Activated CD4-positive, alpha-beta T cell treated with anti-CD3 and anti-CD28 coated beads, Interleukin-2, amount 50 U/mL, for 16 hours (primary cell): ENCODE data around the gene RPL36.

Source experiments
- DNase-seq: peaks from one replicate; pipeline ENCODE4 v3.0.0-alpha.2; 2020

RPL36 gene

DNA sequence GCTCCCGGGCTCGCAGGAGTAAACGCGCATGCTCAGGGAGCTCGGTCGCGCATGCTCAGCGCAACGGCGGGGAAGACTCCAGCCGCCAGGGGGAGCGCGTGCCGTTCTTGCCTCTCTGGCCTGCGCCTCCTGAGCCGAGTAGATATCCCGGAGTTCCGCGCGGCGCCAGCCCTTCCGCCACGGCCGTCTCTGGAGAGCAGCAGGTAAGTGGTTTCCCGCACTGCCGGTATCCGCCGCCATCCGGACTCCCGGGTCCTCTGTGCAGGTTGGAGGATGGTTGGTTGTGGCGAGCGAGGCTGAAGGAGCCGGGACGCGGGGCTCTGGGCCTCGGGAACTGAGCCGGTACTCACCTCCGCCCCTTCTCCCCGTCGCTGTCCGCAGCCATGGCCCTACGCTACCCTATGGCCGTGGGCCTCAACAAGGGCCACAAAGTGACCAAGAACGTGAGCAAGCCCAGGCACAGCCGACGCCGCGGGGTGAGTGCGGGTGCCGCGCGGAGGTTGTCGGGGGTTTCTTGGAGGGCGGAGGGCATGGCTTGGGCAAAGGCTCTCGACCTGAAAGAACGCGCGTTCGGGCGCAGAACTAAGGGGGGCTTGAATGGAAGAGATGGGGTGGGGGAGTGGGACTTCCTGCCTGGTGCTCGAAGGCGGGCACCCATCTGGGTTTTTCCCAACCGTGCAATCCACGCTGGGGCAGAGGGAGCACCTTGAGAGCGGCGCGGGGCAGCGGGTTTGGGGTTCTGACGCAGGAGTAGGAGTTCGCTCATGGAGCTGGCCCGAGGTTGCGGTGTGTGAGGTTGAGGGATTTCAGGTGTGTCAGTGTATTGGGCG is at the start of gene RPL36:
Gene RPL36 (plus strand): TSS at position 171 of the 830 bp plus-strand sequence. CDS start 213 bp downstream, at position 384.
- peak; percentile 99 for DNase-seq

DNA sequence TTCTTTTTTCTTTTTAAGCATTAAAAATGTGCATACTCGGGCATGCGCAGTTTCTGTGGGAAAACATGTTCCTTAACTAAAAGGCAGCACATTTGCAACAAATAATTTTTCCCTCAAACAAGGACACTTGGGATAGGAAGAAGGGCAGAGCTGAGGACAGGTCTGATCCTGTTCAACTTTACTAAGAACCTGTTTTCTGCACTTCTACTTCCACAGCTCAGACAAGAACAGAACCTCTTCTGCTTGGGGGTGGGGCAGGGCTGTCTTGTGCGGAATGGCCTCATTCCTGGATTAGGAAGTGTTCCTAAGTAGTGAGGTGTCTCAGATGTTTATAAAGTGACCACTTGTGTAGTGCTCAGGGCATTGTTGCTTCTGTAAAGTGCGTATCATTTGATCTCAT is 48.9 kb upstream of the RPL36 start:
- DNase-seq: no peak

DNA sequence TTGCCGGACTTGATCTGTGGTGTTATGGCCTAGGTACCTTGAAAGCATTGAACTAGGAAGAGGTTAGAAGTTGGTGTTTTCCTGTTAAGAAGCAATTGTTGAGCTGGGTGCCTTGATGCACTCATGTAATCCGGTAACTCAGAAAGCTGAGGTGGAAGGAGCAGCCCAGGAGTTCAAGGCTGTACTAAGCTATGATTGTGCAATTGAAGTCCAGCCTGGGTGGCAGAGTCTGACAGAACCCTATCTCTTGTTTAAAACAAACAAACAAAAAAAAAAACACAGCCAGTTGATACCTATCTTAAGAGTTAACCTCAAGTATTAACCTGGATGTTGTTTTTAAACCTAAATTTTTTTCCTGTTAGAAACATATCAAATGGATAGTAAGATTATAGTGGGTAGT is 47.9 kb upstream of the RPL36 start:
- no peak for DNase-seq

DNA sequence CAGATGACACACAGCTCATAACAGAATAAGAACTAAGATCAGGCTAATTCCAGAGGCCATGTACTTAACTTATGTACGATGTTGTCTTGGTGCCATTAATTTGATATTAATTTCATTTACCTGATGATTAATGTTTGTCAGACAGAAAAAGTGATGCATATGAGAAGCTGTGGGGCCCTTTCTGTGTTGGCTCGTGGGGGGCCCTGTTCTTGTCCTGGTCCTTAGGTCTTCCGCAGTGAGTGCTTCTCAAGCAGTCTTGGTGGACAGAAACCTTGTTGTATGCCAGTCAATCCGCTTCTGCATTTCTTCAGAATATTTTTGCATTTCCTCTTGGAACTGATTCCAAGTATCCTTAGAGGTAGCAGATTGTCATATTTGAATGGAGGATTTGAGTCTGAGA is 47.0 kb upstream of the RPL36 start:
- DNase-seq: no peak

DNA sequence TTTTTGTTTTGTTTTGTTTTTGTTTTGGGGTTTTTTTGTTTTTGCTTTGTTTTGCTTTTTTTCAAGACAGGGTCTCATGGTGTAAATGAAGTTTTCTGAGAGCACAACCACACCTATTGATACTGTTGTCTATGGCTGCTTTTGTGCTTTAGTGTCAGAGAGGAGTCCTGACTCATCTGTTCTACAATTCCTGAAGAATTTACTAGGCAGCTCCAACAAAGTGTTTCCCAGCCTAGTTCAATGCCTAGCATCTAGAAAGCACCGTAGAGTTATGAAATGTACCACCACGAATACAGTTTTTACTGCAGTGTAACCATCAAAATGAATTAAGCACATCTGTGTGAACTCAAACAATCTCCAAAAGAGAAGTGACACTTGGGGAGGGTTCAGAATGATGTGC is 46.1 kb upstream of the RPL36 start:
- no peak for DNase-seq

DNA sequence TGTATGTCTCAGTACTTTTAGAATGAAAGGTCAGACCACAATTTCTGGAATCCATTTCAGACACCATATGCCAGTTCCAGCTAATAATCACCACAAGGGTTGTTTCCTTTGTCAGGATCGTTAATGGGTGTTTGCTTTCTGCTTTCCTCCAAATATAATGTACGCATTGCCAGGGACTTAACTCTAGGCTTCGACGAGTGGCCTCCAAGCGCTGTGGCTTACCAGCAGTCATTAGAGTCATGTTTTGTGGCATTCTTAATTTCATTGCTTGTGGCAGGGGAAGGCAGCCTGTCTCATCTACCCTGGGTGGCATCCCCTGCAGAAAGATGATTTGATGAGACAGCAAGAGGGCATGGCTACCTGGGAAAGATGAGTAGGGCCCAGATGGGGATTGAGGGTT is 44.7 kb upstream of the RPL36 start:
- no peak for DNase-seq

DNA sequence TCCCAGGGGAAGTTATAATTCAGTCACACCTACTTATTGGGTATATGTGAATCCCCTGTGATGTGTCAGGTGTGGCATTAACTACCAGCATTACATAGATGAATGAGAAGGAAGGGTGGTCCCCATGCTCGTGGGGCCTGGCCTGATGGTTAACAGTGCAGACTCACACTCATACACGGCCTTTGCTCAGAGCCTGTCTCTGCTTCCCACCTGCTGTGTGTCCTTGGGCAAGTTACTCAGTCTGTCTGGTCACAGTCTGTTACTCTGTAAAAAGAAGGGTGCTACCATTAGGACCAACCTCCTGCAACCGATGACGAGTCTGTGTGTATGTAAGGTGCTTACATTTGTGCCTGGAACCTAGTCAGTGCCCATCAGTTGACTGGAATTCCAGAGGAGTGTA is 43.4 kb upstream of the RPL36 start:
- no peak for DNase-seq

DNA sequence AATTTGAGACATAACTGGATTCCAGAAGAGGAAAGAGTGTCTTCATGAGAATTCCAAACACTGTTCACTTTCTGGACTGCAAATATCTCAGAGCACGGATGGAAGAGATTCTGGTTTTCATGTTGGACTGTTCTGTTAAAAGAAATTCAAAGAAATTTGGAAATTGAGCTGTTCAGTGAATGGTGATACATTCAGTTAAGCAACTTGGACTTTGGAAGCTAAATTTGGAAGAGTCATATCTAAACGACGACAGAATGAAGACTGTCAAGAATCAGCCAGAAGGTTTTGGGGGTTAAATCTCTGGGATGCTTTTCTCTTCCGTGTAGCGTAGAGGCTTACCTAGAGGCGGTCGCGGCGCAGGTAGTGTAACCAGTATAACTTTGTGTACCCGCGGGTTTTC is 41.6 kb upstream of the RPL36 start:
- DNase-seq: no peak

DNA sequence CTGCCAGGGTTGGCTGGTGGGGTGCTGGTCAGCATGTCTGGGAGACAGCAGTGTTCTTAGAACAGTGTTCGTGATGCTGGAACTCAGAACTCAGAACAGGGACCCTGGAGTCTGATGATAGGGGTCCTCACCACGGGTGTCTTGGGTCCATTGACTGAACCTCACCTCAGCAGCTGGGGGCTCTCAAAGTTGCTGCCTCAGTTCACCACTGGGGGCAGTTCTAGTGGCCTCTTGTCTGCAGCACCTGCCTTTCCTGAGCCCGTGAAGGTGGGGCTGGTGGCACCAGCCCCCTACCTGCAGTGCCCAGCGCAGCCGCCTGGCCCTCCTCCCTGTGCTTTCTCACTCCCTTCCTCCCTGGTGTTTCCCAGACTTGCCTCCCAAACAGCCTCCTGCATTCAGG is 38.7 kb upstream of the RPL36 start:
- no peak for DNase-seq

DNA sequence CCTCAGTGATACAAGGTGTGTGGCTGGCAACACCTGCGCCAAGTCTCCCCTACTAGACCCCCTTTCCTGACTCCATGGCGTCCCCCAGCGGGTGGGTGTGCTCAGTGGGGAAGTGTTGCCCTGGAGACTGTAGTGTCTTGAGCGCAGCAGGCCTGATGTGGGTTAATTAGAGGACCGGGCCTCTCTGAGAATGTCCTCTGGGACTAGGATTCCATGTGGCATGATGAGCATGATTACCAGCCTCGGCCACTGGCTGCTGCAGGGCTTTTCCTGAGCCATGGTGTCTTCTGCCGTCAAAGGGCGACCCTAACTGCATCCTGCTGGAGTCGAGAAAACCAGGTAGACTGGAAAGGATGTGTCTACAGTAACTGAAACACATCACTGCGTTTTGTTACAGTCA is 37.8 kb upstream of the RPL36 start:
- DNase-seq: no peak

DNA sequence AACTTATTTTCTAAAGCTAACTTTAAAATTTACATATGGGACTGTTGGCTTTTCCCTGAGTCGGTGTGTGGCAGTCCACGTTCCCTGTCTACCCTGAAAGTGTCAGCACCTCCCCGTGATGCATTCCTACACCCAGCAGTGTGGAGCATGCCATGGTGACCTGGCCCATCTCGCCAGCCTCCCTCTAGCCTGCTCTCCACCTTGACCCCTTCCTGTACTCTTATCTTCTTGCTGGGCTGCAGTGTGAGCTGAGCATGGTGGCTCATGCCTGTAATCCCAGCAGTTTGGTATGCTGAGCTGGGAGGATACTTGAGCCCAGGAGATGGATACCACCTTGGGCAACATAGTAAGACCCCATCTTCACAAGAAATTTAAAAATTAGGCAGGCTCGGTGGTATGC is 35.2 kb upstream of the RPL36 start:
- DNase-seq: no peak

DNA sequence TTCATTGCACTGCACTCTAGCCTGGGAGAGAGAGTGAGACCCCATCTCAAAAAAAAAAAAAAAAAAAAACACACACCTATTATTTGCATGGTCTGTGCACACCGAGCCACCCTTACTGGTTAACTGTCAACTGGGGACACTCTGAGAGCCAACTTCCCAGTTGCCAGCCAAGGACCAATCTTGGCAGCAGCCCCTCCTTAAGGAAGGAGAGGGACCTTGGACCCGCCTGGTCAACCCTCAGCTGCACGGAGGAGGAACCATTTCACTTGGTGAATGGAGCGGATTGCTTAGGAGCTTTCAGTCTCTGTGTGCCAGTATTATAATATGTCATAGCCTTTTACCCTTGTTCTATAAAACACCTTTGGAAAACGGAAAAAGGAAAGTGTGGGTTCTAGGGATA is 34.7 kb upstream of the RPL36 start:
- no peak for DNase-seq

DNA sequence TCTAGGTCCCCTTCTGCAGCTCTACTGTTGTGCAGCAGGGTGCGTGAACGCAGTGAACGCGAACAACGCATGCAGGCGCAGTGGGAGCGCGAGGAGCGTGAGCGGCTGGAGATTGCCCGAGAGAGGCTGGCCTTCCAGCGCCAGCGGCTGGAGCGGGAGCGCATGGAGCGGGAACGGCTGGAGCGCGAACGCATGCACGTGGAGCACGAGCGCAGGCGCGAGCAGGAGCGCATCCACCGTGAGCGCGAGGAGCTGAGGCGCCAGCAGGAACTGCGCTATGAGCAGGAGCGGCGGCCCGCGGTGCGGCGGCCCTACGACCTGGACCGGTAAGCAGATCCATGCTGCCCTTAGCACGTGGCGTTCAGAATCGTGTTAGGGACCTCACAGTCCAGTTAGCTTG is 28.6 kb upstream of the RPL36 start:
- DNase-seq: no peak

DNA sequence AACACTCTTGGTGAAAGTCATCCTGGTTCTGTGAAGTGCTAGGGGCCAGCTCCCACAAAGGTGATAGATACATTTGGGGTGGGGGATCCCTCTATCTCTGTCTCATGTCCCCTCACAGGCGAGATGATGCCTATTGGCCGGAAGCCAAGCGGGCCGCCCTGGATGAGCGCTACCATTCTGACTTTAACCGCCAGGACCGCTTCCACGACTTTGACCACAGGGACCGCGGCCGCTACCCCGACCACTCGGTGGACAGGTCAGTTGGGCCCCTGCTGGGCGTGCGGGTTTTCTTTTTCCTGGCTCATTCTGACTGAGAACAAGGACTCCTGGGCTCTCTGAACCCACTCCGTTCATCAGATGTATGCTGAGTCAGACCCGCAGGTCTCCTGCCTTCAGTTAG is 26.2 kb upstream of the RPL36 start:
- DNase-seq: no peak

DNA sequence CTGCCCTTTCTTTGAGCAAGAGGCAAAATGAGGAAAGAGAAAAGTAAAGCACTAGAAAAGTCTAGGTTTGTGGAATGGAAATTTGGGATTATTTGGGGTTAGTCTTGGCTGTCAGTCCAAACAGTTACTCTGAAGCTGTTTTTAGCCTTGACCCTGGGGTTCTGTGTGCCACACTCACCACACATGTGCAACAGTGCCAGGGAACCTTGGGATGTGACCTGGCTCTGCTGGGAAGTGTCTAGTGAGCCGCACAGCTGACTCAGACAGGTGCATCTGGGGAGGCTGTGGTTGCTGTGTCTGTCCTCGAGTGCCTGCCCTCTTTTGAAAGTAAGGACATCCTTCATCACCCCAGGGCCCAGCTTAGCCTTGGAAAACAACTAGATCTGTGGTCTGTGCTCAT is 25.6 kb upstream of the RPL36 start:
- DNase-seq: no peak

DNA sequence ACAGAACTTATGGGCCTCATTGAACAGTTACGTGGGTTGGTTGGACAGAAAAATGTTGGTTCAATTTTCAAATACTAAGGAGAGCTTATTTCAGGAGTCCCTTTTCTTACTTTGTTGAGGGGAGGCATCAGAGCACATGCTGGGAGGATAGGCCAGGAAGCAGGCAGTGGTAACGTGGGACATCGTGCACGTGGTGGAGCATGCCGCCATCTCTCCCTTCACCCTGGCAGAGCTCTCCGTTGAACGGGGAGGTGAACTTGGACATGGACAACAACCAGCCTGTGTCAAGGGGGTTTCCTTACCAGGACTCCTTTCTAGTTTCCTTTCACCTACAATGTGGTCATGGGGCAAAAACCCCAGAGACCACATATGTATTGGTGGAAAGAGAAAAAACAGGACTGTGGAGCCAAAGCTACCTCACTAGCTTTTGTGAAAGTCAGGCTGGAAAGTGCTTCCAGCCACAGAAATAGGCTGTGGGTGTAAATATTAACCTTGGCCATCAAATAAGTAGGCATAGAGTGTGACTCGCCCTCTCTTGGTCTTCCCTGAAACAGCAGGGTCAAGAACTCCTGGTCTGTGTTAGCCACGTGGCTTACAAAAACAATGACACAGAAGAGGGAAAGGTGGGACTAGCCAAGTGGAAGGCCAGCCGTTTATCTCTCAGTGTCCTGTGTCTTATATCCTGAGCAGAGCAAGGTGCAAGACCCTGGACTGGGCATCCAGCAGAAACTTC is 24.1 kb upstream of the RPL36 start:
- DNase-seq: no peak

DNA sequence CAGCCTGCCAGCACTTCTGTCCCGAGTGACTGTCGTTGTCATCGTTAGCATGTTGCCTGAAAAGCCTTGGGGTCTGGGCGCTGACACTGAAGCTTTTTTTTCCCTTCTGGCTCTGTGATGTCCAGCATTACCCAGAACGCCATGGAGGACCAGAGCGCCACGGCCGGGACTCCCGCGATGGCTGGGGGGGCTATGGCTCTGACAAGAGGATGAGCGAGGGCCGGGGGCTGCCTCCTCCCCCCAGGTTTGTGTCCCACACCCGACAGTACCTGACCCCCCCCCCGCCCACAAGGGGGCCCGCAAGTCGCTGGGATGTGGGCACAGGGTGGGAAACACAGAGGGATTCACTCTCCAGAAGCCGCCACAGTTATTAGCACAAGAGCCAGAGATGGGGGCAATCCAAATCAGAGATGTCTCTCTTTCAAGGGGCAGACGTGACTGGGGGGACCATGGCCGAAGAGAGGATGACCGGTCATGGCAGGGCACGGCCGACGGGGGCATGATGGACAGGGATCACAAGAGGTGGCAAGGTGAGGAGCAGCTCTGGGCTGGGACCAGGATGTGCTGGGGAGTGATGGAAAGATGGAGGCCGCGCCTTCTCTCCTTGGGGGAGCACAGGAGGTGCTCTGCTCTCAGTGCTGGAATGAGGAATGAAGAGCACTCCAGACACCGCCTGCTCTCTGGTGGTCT is 23.0 kb upstream of the RPL36 start:
- DNase-seq: no peak

DNA sequence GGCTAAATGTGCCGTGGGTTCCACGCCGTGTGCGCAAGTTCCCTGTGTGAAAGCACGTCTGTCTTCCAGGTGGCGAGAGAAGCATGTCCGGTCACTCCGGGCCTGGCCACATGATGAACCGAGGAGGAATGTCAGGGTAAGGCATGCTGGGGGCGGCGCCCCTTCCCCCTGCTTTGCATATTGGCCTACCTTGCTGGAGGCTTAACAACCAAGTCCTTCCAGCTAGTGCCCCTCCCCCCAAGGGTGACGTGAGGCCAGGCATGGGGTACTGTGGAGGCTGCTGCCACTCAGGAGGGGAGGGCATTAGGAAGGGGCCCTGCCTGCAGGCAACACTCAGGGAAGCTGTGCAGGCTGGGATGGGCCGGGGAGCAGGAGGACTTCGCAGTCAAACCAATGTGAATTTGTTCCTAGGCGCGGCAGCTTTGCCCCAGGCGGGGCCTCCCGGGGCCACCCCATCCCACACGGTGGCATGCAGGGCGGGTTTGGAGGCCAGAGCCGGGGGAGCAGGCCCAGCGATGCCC is 22.3 kb upstream of the RPL36 start:
- DNase-seq: no peak

DNA sequence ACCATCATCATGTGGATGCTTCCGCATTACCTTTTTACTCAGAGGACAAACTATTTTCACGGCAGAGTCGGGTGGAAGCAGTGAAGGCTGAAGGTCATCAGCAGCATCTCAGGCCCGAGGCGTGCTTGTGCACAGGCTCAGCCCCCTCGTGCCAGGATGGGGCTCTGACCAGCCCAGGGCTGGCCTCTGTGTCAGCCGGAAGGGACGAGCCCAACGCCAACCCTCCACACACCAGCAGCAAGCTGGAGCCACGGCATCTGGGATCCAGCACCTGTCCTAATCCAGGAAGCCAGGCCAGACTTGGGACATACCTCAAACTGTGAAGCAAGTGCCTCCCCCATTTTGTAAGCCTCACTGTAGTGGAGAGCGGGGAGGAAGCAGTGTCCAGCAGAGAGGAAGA is 20.9 kb upstream of the RPL36 start:
- DNase-seq: no peak

DNA sequence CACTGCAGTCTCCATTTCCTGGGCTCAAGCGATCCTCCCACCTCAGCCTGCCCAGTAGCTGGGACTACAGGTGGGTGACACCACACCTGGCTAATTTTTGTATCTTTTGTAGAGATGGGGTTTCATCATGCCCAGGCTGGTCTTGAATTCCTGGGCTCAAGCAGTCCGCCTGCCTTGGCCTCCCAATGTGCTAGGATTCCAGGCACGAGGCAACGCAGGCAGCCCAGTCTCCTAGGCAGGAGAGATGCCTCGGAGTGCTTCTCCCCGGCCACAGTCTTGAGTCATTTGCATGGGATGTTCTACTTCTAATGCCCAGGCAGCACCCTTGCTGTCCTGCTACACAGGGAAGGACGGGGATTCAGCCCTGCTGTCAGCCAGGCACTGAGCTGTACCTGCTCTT is 18.5 kb upstream of the RPL36 start:
- no peak for DNase-seq

DNA sequence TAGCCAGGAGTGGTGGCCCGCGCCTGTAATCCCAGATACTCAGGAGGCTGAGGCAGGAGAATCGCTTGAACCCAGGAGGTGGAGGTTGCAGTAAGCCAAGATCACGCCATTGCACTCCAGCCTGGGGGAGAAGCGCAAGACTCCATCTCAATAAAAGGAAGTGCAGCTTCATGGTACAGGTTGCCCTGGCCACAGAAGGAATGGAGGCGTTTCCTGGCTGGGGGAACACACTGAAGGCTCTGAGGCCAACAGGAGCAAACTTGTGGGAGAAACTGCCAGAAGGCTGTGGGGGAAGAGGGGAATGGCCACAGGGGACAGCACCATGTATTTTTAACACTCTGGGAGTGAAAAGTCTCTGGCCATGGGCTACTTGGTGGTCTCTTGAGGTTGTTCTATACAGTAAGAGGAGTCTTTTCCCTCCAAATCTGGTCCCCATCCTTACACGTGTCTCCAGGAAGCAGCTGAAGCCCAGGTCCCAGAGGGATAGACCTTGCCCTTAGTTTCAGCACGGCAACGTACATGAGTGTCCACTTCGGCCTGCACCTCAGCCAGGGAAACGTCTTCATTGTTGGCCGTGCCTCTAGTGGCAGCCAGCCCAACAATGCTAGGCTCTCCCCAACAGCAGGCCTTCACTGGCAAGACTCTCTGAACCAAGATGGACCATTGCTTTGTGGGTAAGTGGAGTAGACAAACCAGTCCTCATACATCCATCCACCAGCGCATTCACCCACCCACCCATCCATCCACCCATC is 17.2 kb upstream of the RPL36 start:
- DNase-seq: no peak

DNA sequence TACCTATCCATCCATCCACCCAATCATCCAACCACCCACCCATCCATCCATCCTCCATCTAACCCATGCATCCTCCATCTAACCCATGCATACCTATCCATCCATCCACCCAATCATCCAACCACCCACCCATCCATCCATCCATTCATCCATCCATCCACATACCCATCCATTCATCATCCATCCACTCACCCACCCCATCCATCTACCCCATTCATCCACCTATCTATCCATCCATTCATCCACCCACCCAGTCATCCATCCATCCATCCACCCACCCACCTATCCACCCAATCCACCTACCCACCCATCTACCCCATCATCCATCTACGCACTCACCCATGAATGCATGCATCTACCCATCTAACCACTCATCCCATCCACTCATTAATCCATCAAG is 16.3 kb upstream of the RPL36 start:
- no peak for DNase-seq

DNA sequence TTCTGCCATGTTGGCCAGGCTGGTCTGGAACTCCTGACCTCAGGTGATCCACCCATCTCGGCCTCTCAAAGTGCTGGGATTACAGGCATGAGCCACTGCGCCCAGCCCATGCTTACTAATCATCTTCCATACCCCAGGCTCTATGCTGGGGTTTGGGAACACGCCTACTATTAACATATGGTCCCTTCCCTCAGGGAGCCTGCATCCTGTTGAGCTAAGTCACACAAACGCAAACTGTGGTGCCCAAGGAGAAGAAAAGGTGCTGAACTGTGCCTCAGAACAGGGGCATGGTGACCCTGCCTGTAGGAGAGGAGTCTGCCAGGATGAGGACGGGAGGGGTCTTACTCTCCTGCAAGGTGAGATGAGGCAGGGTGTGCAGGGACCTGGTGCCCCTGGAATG is 15.4 kb upstream of the RPL36 start:
- no peak for DNase-seq
